ENCODE measurements around the gene MYO18B. TPM values are rescaled to one million over a fixed set of nuclear protein-coding genes. Genes with fewer than 3 reads are reported as not detected.

MYO18B gene
- total and polyA plus RNA-seq, 2 donors (not counting 1 experiment from before 2014, with no cell fraction given): 0.15 TPM; not detected in 1

DNA sequence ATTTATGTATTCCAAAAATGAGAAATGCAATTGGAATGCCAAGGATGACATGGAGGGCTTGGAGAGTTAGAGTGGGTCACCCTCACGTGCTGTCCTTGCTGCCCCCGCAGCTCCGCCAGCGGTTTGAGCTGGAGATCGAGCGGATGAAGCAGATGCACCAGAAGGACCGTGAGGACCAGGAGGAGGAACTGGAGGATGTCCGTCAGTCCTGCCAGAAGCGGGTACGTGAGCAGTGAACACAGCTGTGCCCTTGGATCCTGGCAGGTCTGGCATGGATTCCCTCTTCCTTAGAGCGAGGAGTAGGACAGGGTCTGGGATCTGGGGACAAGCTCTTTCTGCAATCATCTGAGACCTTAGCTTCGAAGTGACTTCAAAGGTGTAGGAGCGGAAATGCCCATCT is 166.2 kb downstream of the MYO18B start:
- WGBS (ENCODE audit: insufficient coverage): 94% methylated on average over 13 of the region's 13 CpGs
- Histone ChIP-seq H3K9ac (ENCODE audit: low read length) (no peak overlapping the region), H3K79me2 (ENCODE audit: control insufficient read depth, insufficient read depth, low read length) (no peaks in the 10 kb centered on the region), H3K27me3 (replicated peaks in 1 of 4; ENCODE audit: control extremely low read depth in 1 of 4, control insufficient read depth in 3 of 4, insufficient read depth in 4 of 4, low read length in 3 of 4) (peaks cover 0 to 6% (median 1%) of the 10 kb centered on the region in 4 experiments), H3K4me3 (ENCODE audit: control extremely low read depth in 1 of 5, extremely low read depth in 1 of 5, insufficient read depth in 1 of 5, low read depth in 2 of 5, low read length in 4 of 5) (no peak overlapping the region), H3K4me2 (replicated peaks; ENCODE audit: low read depth, low read length, poor library complexity, severe bottlenecking) (no peak overlapping the region), H3K4me1 (ENCODE audit: control insufficient read depth in 2 of 2, insufficient read depth in 2 of 2, low read length in 2 of 2) (no peaks in the 10 kb centered on the region), H3K27ac (ENCODE audit: low read length in 2 of 2) (no peak overlapping the region), H3K9me3 (ENCODE audit: control extremely low read depth in 1 of 3, control insufficient read depth in 2 of 3, insufficient read depth in 1 of 3, low read length in 2 of 3) (peaks cover 2 to 10% (median 7%) of the 10 kb centered on the region in 3 donors), H2AFZ (ENCODE audit: insufficient read depth, low read depth, low read length, poor library complexity, severe bottlenecking) (no peak overlapping the region), H3K36me3 (replicated peaks in 1 of 2; ENCODE audit: control extremely low read depth in 1 of 2, control insufficient read depth in 1 of 2, extremely low read depth in 1 of 2, insufficient read depth in 2 of 2, low read length in 1 of 2) (no peaks in the 10 kb centered on the region), H4K20me1 (ENCODE audit: control insufficient read depth, insufficient read depth, low read length, poor library complexity, severe bottlenecking) (no peaks in the 10 kb centered on the region)
- H3K9me3 Mint-ChIP-seq (ENCODE audit: insufficient read depth): peaks cover 9% of the 10 kb centered on the region
- intact Hi-C loops (cut with micrococcal nuclease): no loop called here
- H3K4me3 Mint-ChIP-seq: no peak overlapping the region
- ATAC-seq (ENCODE audit: low read depth) (no peak), DNase-seq (no peak)
- peaks cover 18% of the 10 kb centered on the region for H3K27me3 Mint-ChIP-seq
- POLR2A ChIA-PET: no interaction called here
- TF ChIP-seq, protein P1, sequence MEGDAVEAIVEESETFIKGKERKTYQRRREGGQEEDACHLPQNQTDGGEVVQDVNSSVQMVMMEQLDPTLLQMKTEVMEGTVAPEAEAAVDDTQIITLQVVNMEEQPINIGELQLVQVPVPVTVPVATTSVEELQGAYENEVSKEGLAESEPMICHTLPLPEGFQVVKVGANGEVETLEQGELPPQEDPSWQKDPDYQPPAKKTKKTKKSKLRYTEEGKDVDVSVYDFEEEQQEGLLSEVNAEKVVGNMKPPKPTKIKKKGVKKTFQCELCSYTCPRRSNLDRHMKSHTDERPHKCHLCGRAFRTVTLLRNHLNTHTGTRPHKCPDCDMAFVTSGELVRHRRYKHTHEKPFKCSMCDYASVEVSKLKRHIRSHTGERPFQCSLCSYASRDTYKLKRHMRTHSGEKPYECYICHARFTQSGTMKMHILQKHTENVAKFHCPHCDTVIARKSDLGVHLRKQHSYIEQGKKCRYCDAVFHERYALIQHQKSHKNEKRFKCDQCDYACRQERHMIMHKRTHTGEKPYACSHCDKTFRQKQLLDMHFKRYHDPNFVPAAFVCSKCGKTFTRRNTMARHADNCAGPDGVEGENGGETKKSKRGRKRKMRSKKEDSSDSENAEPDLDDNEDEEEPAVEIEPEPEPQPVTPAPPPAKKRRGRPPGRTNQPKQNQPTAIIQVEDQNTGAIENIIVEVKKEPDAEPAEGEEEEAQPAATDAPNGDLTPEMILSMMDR (IDR thresholded peaks at IDR 0.05): no peak
- no peak for TF ChIP-seq EZH2 (IDR thresholded peaks at IDR 0.05; ENCODE audit: borderline replicate concordance, insufficient read depth, low read depth, low read length, poor library complexity, severe bottlenecking)
- no peaks in the 10 kb centered on the region for H3K4me1 Mint-ChIP-seq
- CTCF ChIA-PET: no interaction called here
- H3K27ac Mint-ChIP-seq: no peak overlapping the region

DNA sequence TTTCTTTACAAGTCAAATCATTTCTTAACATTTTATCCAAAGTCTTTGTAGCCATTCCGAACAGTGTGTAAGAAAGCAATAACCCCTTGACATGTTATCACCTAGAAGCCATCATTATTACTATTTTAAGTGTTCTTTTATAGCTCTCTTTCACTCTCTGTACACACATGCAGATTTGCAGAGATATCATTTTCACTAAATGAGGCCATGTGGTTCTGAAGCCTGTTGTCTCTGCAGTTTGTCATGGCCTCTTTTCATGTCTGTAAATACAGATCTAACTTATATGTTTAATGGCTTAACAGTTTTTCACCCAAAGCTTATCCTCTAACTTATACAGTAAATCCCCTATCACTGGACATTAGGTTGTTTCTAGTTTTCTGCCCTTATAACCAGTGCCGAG is 166.8 kb downstream of the MYO18B start:
- H3K4me2 ChIP-seq (replicated peaks; ENCODE audit: low read depth, low read length, poor library complexity, severe bottlenecking): no peak overlapping the region
- ATAC-seq (ENCODE audit: low read depth) (no peak), DNase-seq (no peak)
- H3K4me1 ChIP-seq (ENCODE audit: control insufficient read depth in 2 of 2, insufficient read depth in 2 of 2, low read length in 2 of 2): no peaks in the 10 kb centered on the region
- 83% methylated on average over 1 of the region's 2 CpGs for WGBS (ENCODE audit: insufficient coverage)
- H3K27me3 ChIP-seq (replicated peaks in 1 of 4; ENCODE audit: control extremely low read depth in 1 of 4, control insufficient read depth in 3 of 4, insufficient read depth in 4 of 4, low read length in 3 of 4): peaks cover 0 to under 1% (median 0%) of the 10 kb centered on the region in 4 experiments
- intact Hi-C loops (cut with micrococcal nuclease): no loop called here
- peaks cover 9% of the 10 kb centered on the region for H3K9me3 Mint-ChIP-seq (ENCODE audit: insufficient read depth)
- H3K4me1 Mint-ChIP-seq: no peaks in the 10 kb centered on the region
- no peaks in the 10 kb centered on the region for H3K79me2 ChIP-seq (ENCODE audit: control insufficient read depth, insufficient read depth, low read length)
- no peak overlapping the region for H2AFZ ChIP-seq (ENCODE audit: insufficient read depth, low read depth, low read length, poor library complexity, severe bottlenecking)
- ChIA-PET POLR2A (no interaction called here), CTCF (no interaction called here)
- H3K27ac ChIP-seq (ENCODE audit: low read length in 2 of 2): no peak overlapping the region
- no peak overlapping the region for H3K9ac ChIP-seq (ENCODE audit: low read length)
- no peak for TF ChIP-seq EZH2 (IDR thresholded peaks at IDR 0.05; ENCODE audit: borderline replicate concordance, insufficient read depth, low read depth, low read length, poor library complexity, severe bottlenecking)
- TF ChIP-seq, protein P1 (IDR thresholded peaks at IDR 0.05): no peak
- no peak overlapping the region for H3K4me3 ChIP-seq (ENCODE audit: control extremely low read depth in 1 of 5, extremely low read depth in 1 of 5, insufficient read depth in 1 of 5, low read depth in 2 of 5, low read length in 4 of 5)
- peaks cover 18% of the 10 kb centered on the region for H3K27me3 Mint-ChIP-seq
- no peak overlapping the region for H3K4me3 Mint-ChIP-seq
- H4K20me1 ChIP-seq (ENCODE audit: control insufficient read depth, insufficient read depth, low read length, poor library complexity, severe bottlenecking): no peaks in the 10 kb centered on the region
- H3K9me3 ChIP-seq (ENCODE audit: control extremely low read depth in 1 of 3, control insufficient read depth in 2 of 3, insufficient read depth in 1 of 3, low read length in 2 of 3): peaks cover 2 to 7% (median 7%) of the 10 kb centered on the region in 3 donors
- H3K27ac Mint-ChIP-seq: no peak overlapping the region
- no peaks in the 10 kb centered on the region for H3K36me3 ChIP-seq (replicated peaks in 1 of 2; ENCODE audit: control extremely low read depth in 1 of 2, control insufficient read depth in 1 of 2, extremely low read depth in 1 of 2, insufficient read depth in 2 of 2, low read length in 1 of 2)
